Right lung (tissue), 5 donors: ENCODE data around the gene UCKL1. TPM values are rescaled to one million over a fixed set of nuclear protein-coding genes. Genes with fewer than 3 reads are reported as not detected.

Experiments
- DNase-seq, 2 donors: peaks; one replicate each; pipeline ENCODE4 v3.0.0-alpha.2; 2013
- polyA plus RNA-seq, 5 donors: library from polyadenylated mRNA; unstranded; fragments of 120-200 nt; gene quantifications; one replicate each; pipeline versions ENCODE4 v1.2.1 to v1.2.3, GENCODE V29; 2013; ENCODE audit warnings: inconsistent platforms in 1 of 5, low replicate concordance in 1 of 5; ENCODE audit not compliant: insufficient read length in 5 of 5, insufficient read depth in 1 of 5

Gene UCKL1
- polyA plus RNA-seq, 5 donors, result 41.7 to 65.3 (median 56.1) TPM

DNA sequence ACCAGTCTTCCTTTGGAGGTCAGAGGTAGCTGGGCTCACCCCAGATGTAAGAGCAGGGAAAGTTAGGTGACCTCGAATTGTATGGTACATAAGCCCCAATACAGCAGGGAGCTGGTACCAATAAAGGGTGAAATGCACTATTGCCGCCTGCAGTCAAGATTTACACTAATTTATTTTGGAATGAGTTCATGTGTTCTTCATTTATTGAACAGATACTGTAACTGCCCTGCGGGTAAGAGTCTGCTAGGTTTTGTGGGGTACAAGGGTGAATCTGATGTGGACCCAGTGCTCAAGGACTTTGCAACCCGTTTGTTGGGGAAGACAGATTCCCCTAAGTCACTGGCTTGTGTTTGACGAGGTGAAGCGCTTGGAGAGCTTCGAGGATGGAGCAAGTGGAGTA is 63.8 kb downstream of the UCKL1 start:
- no peak for DNase-seq

GRCh38 chr20:63891061-63892002 is 64.9 kb downstream of the UCKL1 start:
- no peak for DNase-seq

- DNase-seq, result no peak
Observed at GRCh38 chr20:63890616-63891015, 65.6 kb downstream of the UCKL1 start.

DNA sequence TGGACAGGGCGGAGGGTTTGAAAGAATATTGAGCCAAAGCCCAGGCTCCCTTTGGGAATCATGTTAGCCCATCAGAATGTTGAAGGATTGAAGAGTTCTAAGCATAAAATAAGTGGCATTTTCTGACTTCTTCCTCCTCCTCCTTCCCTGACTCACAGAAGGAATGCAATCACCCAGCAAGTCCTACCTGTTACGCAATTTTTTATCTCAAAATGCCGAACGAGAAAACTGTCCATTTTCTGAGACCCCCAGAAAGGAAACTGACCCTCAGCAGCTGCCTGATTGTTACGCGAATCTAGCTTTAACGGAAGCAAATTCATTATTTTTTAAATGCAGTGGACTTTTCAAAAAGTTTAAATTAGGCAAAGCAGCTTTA is 66.0 kb downstream of the UCKL1 start:
- DNase-seq, result no peak

Other genes starting within 250 kb of the UCKL1 start
- 10 to 100 TPM; 26.6 to 40.2 (median 34.3) TPM for gene ARFRP1, start 248.4 kb downstream of the UCKL1 start, polyA plus RNA-seq
- gene ZGPAT, start 248.4 kb downstream of the UCKL1 start, polyA plus RNA-seq, result 10 to 100 TPM; 13.1 to 27.1 (median 16.8) TPM
- gene LIME1, start 219.8 kb downstream of the UCKL1 start, polyA plus RNA-seq, result 1 to 10 TPM; 2.9 to 8.6 (median 5.6) TPM
- gene SLC2A4RG, start 216.6 kb downstream of the UCKL1 start, polyA plus RNA-seq, result 100 to 1,000 TPM in 3 of 5 donors, 10 to 100 TPM in 2; 52.4 to 206 (median 102) TPM
- gene ZBTB46, start 125.2 kb downstream of the UCKL1 start, polyA plus RNA-seq, result 10 to 100 TPM in 3 of 5 donors, 1 to 10 TPM in 2; 8.0 to 15.7 (median 10.3) TPM
- not detected for gene ABHD16B, start 94.9 kb downstream of the UCKL1 start, polyA plus RNA-seq
- 10 to 100 TPM; 81.9 to 93.7 (median 86.7) TPM for gene TPD52L2, start 91.1 kb downstream of the UCKL1 start, polyA plus RNA-seq
- gene DNAJC5, start 61.3 kb downstream of the UCKL1 start, polyA plus RNA-seq, result 10 to 100 TPM; 16.2 to 32.5 (median 22.3) TPM
- gene ZNF512B, start 13.5 kb upstream of the UCKL1 start, polyA plus RNA-seq, result 10 to 100 TPM; 19.5 to 36.5 (median 26.2) TPM
- gene SAMD10, start 23.2 kb upstream of the UCKL1 start, polyA plus RNA-seq, result 10 to 100 TPM in 1 of 5 donors, 1 to 10 TPM in 4; 5.9 to 11.0 (median 8.7) TPM
- gene PRPF6, start 24.7 kb upstream of the UCKL1 start, polyA plus RNA-seq, result 10 to 100 TPM; 64.3 to 87.1 (median 75.6) TPM
- gene C20orf204, start 79.8 kb upstream of the UCKL1 start, polyA plus RNA-seq, result 1 to 10 TPM in 4 of 5 donors, under 1 TPM in 1; 0.66 to 1.7 (median 1.1) TPM
- gene SOX18, start 93.2 kb upstream of the UCKL1 start, polyA plus RNA-seq, result 10 to 100 TPM; 11.2 to 28.8 (median 13.7) TPM
- gene TCEA2, start 106.8 kb upstream of the UCKL1 start, polyA plus RNA-seq, result 100 to 1,000 TPM in 1 of 5 donors, 10 to 100 TPM in 4; 55.7 to 102 (median 79.6) TPM
- gene RGS19, start 123.1 kb upstream of the UCKL1 start, polyA plus RNA-seq, result 10 to 100 TPM in 1 of 5 donors, 1 to 10 TPM in 4; 5.7 to 14.9 (median 7.6) TPM
- gene OPRL1, start 123.7 kb upstream of the UCKL1 start, polyA plus RNA-seq, result 1 to 10 TPM; 1.8 to 2.6 (median 2.4) TPM
- 1 to 10 TPM in 1 of 5 donors, under 1 TPM in 2, not detected in 2; 0.30 to 1.3 (median 0.54) TPM for gene LKAAEAR1, start 128.0 kb upstream of the UCKL1 start, polyA plus RNA-seq
- gene NPBWR2, start 151.1 kb upstream of the UCKL1 start, polyA plus RNA-seq, result not detected
- under 1 TPM; 0.13 to 0.43 (median 0.24) TPM for gene MYT1, start 208.0 kb upstream of the UCKL1 start, polyA plus RNA-seq